Peyer's patch (tissue), 4 donors: ENCODE data around the gene TOB1. TPM values are rescaled to one million over a fixed set of nuclear protein-coding genes. Genes with fewer than 3 reads are reported as not detected.
A peak's percentile ranks its signal among the peaks of the same experiment; 100 is the strongest.
"Not testable (repeated sequence)": the region's sequence is repeated elsewhere in the genome, so short reads cannot be mapped to it uniquely, and the experiment has no call there.

ENCODE experiments used
- DNase-seq, 3 donors: peaks; one replicate each; pipeline ENCODE4 v3.0.0-alpha.2; 2017 to 2019
- H3K27ac ChIP-seq, 4 donors: fragments of 200-600 bp; sonication (generic); one replicate each; pipeline ENCODE4 v1.5.1; 2016 to 2019
- H3K27me3 ChIP-seq, 2 donors: fragments of 200-600 bp; sonication (generic); one replicate each; pipeline ENCODE4 v1.5.1; 2019
- H3K36me3 ChIP-seq, 3 donors: fragments of 200-600 bp; sonication (generic); one replicate each; pipeline ENCODE4 v1.5.1; 2016 to 2019
- H3K4me1 ChIP-seq, 4 donors: fragments of 200-600 bp; sonication (generic); one replicate each; pipeline ENCODE4 v1.5.1; 2016 to 2019
- H3K4me3 ChIP-seq, 4 donors: fragments of 200-600 bp; sonication (generic); 1 replicate in 3 of 4; 2 replicates in 1 of 4; pipeline ENCODE4 v1.5.1; 2016 to 2019; ENCODE audit warnings: mild to moderate bottlenecking in 1 of 4
- H3K9me3 ChIP-seq, 4 donors: fragments of 200-600 bp; sonication (generic); one replicate each; pipeline ENCODE4 v1.5.1; 2016 to 2019; ENCODE audit warnings: mild to moderate bottlenecking in 1 of 4
- CTCF ChIP-seq, 6 experiments: fragments of 450-650 bp in 4 of 6; fragments of 200-600 bp in 2 of 6; sonication (generic) in 1 of 6; IDR thresholded peaks; one replicate each; pipeline ENCODE4 v1.5.1; 2017 to 2019; ENCODE audit warnings: antibody characterized with exemption in 6 of 6, mild to moderate bottlenecking in 3 of 6, moderate library complexity in 1 of 6
- POLR2A ChIP-seq, 2 donors: fragments of 450-650 bp; IDR thresholded peaks; one replicate each; pipeline ENCODE4 v1.5.1; 2017; ENCODE audit warnings: antibody characterized with exemption in 2 of 2, mild to moderate bottlenecking in 2 of 2, moderate library complexity in 2 of 2
- total RNA-seq, 4 donors: library from RNA; depleted of rRNA; stranded (reverse); fragments of >200 nt; gene quantifications; one replicate each; pipeline ENCODE4 v1.1.0, GENCODE V29; 2016

Gene TOB1
- total RNA-seq, 4 donors from 2014 or later: 38.0 to 101 (median 60.6) TPM

DNA sequence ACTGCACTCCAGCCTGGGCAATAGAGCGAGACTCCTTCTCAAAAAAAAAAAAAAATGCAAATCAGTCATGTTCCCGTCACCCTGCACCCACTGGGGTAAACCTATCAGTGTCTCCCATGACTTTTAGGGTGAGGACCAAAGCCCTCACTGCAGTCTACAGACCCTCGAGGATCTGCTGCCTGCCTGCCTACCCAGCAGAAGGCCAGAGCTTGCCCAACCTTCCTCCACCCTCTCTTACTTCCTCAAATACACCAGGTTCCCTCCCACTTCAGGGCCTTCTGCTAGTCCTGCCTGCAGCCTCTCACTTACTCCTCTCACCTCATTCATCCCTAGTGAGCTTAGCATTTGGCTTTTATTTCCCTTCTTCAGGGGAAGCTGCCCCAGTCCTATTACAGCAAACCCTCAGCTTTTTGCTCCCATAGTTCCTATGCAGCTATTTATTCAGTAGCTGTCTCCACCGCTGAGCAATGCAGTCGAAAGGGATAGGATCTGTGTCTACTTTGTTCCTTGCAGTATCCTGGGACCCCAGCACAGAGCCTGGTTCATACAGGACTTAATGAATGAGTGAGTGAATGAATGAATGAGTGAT, 17.8 kb upstream of the TOB1 start:
- Histone ChIP-seq H3K9me3 (no peaks in the 10 kb centered on the region), H3K4me1 (peaks cover 0 to 30% (median 5%) of the 10 kb centered on the region in 4 donors), H3K27me3 (no peaks in the 10 kb centered on the region), H3K4me3 (no peak overlapping the region), H3K36me3 (no peaks in the 10 kb centered on the region), H3K27ac (peak overlapping the region in 3 of 4 donors; percentile 67 to 93 (median 78))
- DNase-seq: no peak
- TF ChIP-seq CTCF (IDR thresholded peaks at IDR 0.05) (no peak), POLR2A (IDR thresholded peaks at IDR 0.05) (no peak)

- Histone ChIP-seq H3K9me3 (no peaks in the 10 kb centered on the region), H3K4me1 (peaks cover 0 to 28% (median 5%) of the 10 kb centered on the region in 4 donors), H3K27me3 (no peaks in the 10 kb centered on the region), H3K27ac (no peak overlapping the region), H3K36me3 (no peaks in the 10 kb centered on the region), H3K4me3 (no peak overlapping the region)
- no peak for DNase-seq
- TF ChIP-seq CTCF (IDR thresholded peaks at IDR 0.05) (no peak), POLR2A (IDR thresholded peaks at IDR 0.05) (no peak)
Observed at GRCh38 chr17:50882851-50883250, 16.7 kb upstream of the TOB1 start.

DNA sequence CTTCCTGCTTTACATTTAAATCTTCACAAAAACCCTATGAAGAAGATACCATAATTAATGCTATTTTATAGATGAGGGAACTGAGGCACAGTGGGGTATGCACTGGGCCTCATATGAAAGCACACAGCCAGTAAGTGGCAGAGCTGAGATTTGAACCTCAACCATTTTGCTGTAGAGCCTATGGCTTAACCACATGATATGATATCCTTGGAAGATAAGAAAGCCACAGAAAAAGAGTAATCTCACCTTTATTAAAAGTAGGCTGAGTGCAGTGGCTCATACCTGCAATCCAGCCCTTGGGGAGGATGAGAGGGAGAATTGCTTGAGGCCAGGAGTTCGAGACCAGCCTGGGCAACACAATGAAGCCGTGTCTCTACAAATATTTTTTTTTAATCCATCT, 15.0 kb upstream of the TOB1 start:
- no peaks in the 10 kb centered on the region for H3K36me3 ChIP-seq
- no peak overlapping the region for H3K4me3 ChIP-seq
- no peak for DNase-seq
- H3K27me3 ChIP-seq: no peaks in the 10 kb centered on the region
- no peak overlapping the region for H3K27ac ChIP-seq
- H3K9me3 ChIP-seq: no peaks in the 10 kb centered on the region
- peaks cover 0 to 17% (median 5%) of the 10 kb centered on the region in 4 donors for H3K4me1 ChIP-seq
- TF ChIP-seq CTCF (IDR thresholded peaks at IDR 0.05) (no peak), POLR2A (IDR thresholded peaks at IDR 0.05) (no peak)

- H3K36me3 ChIP-seq: no peaks in the 10 kb centered on the region
- no peak for DNase-seq
- peaks cover 0 to 7% (median 4%) of the 10 kb centered on the region in 4 donors for H3K4me1 ChIP-seq
- no peak overlapping the region for H3K27ac ChIP-seq
- no peak for TF ChIP-seq POLR2A (IDR thresholded peaks at IDR 0.05)
- no peak for TF ChIP-seq CTCF (IDR thresholded peaks at IDR 0.05)
- H3K9me3 ChIP-seq: no peaks in the 10 kb centered on the region
- no peak overlapping the region for H3K4me3 ChIP-seq
- no peaks in the 10 kb centered on the region for H3K27me3 ChIP-seq
Observed at GRCh38 chr17:50879086-50879485, 12.9 kb upstream of the TOB1 start.

GRCh38 chr17:50877838-50878237, 11.7 kb upstream of the TOB1 start:
- Histone ChIP-seq H3K4me3 (no peak overlapping the region), H3K27me3 (no peaks in the 10 kb centered on the region), H3K36me3 (no peaks in the 10 kb centered on the region), H3K27ac (no peak overlapping the region), H3K9me3 (no peaks in the 10 kb centered on the region), H3K4me1 (peaks cover 0 to 2% (median 0%) of the 10 kb centered on the region in 4 donors)
- TF ChIP-seq POLR2A (IDR thresholded peaks at IDR 0.05): no peak
- no peak for TF ChIP-seq CTCF (IDR thresholded peaks at IDR 0.05)
- no peak for DNase-seq

- H3K27ac ChIP-seq, H3K36me3 ChIP-seq, H3K4me3 ChIP-seq, H3K27me3 ChIP-seq, DNase-seq, H3K9me3 ChIP-seq, H3K4me1 ChIP-seq: not testable (repeated sequence)
Observed at GRCh38 chr17:50877042-50877441, 10.9 kb upstream of the TOB1 start.
